SK-N-SH (cell line): ENCODE data around the gene C20orf96. TPM values are rescaled to one million over a fixed set of nuclear protein-coding genes. Genes with fewer than 3 reads are reported as not detected.

Experiments used
- CTCF ChIA-PET: fragments of 300-600, 350-600 bp; formaldehyde crosslinking; extraction: SDS; loops from one replicate; lab custom pipeline; 2021; lab: Yijun Ruan, JAX
- POLR2A ChIA-PET: fragments of 350-600 bp; sonication (Branson Sonifier 250); formaldehyde crosslinking; extraction: SDS; loops from one replicate; lab custom pipeline; 2020; ENCODE audit warnings: antibody characterized with exemption, inconsistent platforms; lab: Yijun Ruan, JAX
- DNase-seq: peaks from one replicate; pipeline ENCODE4 v3.0.0; 2012
- H2AFZ ChIP-seq: fragments of 200-600 bp; sonication (generic); 2 replicates; pipeline ENCODE4 v1.8.1; 2016; ENCODE audit warnings: antibody characterized with exemption, mild to moderate bottlenecking, low read depth
- H3F3A ChIP-seq: fragments of 200-600 bp; sonication (generic); replicated peaks from 2 replicates; pipeline ENCODE3; 2016; ENCODE audit warnings: antibody characterized with exemption, mild to moderate bottlenecking; ENCODE audit not compliant: insufficient read depth
- H3K27ac ChIP-seq, 2 experiments: fragments of 200-500 bp in 1 of 2; fragments of 200-600 bp in 1 of 2; sonication (Bioruptor generic) in 1 of 2; sonication (generic), shearing (Covaris generic) in 1 of 2; 2 replicates each; pipeline versions ENCODE4 v1.5.1 to v1.6.1; 2014 to 2016; ENCODE audit warnings: low read depth in 2 of 2, inconsistent platforms in 1 of 2, low read length in 1 of 2, mild to moderate bottlenecking in 1 of 2, mixed read lengths in 1 of 2
- H3K27me3 ChIP-seq: fragments of 200-600 bp; sonication (generic), shearing (Covaris generic); 2 replicates; pipeline ENCODE4 v1.6.1; 2016; ENCODE audit warnings: mixed run types; ENCODE audit not compliant: insufficient read depth
- H3K36me3 ChIP-seq, 2 experiments: fragments of 200-500 bp in 1 of 2; fragments of 200-600 bp in 1 of 2; sonication (Bioruptor generic) in 1 of 2; sonication (generic) in 1 of 2; replicated peaks in 1 of 2; 2 replicates each; pipeline versions ENCODE3 to v1.5.1; 2014 to 2016; ENCODE audit warnings: low read length in 1 of 2, mild to moderate bottlenecking in 1 of 2; ENCODE audit not compliant: insufficient read depth in 2 of 2, control insufficient read depth in 1 of 2
- H3K4me1 ChIP-seq, 2 experiments: fragments of 200-500 bp in 1 of 2; fragments of 200-600 bp in 1 of 2; sonication (Bioruptor generic) in 1 of 2; sonication (generic), shearing (Covaris generic) in 1 of 2; 2 replicates each; pipeline versions ENCODE4 v1.5.1 to v1.6.1; 2014 to 2016; ENCODE audit warnings: low read depth in 1 of 2, low read length in 1 of 2, mixed run types in 1 of 2; ENCODE audit not compliant: insufficient read depth in 2 of 2, control insufficient read depth in 1 of 2
- H3K4me2 ChIP-seq: fragments of 200-600 bp; sonication (generic), shearing (Covaris generic); 2 replicates; pipeline ENCODE4 v1.6.1; 2017; ENCODE audit warnings: mixed run types
- H3K4me3 ChIP-seq, 2 experiments: fragments of 200-500 bp in 1 of 2; fragments of 200-600 bp in 1 of 2; sonication (Bioruptor generic) in 1 of 2; sonication (generic), shearing (Covaris generic) in 1 of 2; 2 replicates each; pipeline versions ENCODE4 v1.5.1 to v1.8.1; 2014 to 2016; ENCODE audit warnings: low read depth in 2 of 2, inconsistent platforms in 1 of 2, low read length in 1 of 2, mild to moderate bottlenecking in 1 of 2, mixed read lengths in 1 of 2, moderate library complexity in 1 of 2
- H3K79me2 ChIP-seq: fragments of 200-600 bp; sonication (generic); 2 replicates; pipeline ENCODE4 v1.8.1; 2017; ENCODE audit warnings: mild to moderate bottlenecking; ENCODE audit not compliant: insufficient read depth
- H3K9ac ChIP-seq: fragments of 200-600 bp; sonication (generic); 2 replicates; pipeline ENCODE4 v1.6.1; 2017; ENCODE audit warnings: mixed run types
- H3K9me2 ChIP-seq: fragments of 200-600 bp; sonication (generic); 2 replicates; pipeline ENCODE4 v1.6.1; 2017; ENCODE audit warnings: mixed run types
- H3K9me3 ChIP-seq: fragments of 200-600 bp; sonication (generic); 2 replicates; pipeline ENCODE4 v1.6.1; 2017; ENCODE audit warnings: mixed run types, mild to moderate bottlenecking, moderate library complexity
- H4K20me1 ChIP-seq: fragments of 200-600 bp; sonication (generic); 2 replicates; pipeline ENCODE4 v1.6.1; 2017; ENCODE audit warnings: mild to moderate bottlenecking, mixed run types; ENCODE audit not compliant: insufficient read depth
- FOSL2 ChIP-seq: IDR thresholded peaks from 2 replicates; pipeline ENCODE4 v1.4.0; 2012; ENCODE audit warnings: low read depth, mild to moderate bottlenecking, moderate library complexity, borderline replicate concordance
- FOXJ3 ChIP-seq: sonication (generic); formaldehyde crosslinking; IDR thresholded peaks from 2 replicates; pipeline ENCODE4 v1.5.1; 2020; ENCODE audit warnings: mild to moderate bottlenecking, missing genetic modification reagents
- JUND ChIP-seq: IDR thresholded peaks from 2 replicates; pipeline ENCODE4 v1.4.0; 2012
- MAX ChIP-seq: IDR thresholded peaks from 2 replicates; pipeline ENCODE4 v1.4.0; 2012; ENCODE audit warnings: low read depth
- MXI1 ChIP-seq: IDR thresholded peaks from 2 replicates; pipeline ENCODE4 v1.6.1; 2012; ENCODE audit warnings: mild to moderate bottlenecking, low read depth, low read length, improper control_type of control experiment
- NRF1 ChIP-seq: IDR thresholded peaks from 2 replicates; pipeline ENCODE4 v1.6.1; 2012; ENCODE audit warnings: low read depth, mild to moderate bottlenecking, low read length
- RCOR1 ChIP-seq: fragments of 150-350 bp; IDR thresholded peaks from 2 replicates; pipeline ENCODE4 v1.6.1; 2017; ENCODE audit warnings: antibody characterized with exemption, low read length
- RFX5 ChIP-seq: IDR thresholded peaks from 2 replicates; pipeline ENCODE4 v1.6.1; 2012; ENCODE audit warnings: mild to moderate bottlenecking, improper control_type of control experiment, low read length
- SIN3A ChIP-seq: IDR thresholded peaks from 2 replicates; pipeline ENCODE4 v1.6.1; 2012; ENCODE audit warnings: low read depth, mild to moderate bottlenecking, low read length, moderate library complexity, borderline replicate concordance
- SMC3 ChIP-seq: IDR thresholded peaks from 2 replicates; pipeline ENCODE4 v1.6.1; 2012; ENCODE audit warnings: low read depth, low read length, improper control_type of control experiment
- TAF1 ChIP-seq: IDR thresholded peaks from 2 replicates; pipeline ENCODE4 v1.6.1; 2012; ENCODE audit warnings: low read depth, mild to moderate bottlenecking, low read length, moderate library complexity, borderline replicate concordance
- USF1 ChIP-seq: IDR thresholded peaks from 2 replicates; pipeline ENCODE4 v1.4.0; 2012; ENCODE audit warnings: low read depth, borderline replicate concordance
- USF2 ChIP-seq: fragments of 150-350 bp; IDR thresholded peaks from 2 replicates; pipeline ENCODE4 v1.6.1; 2017; ENCODE audit warnings: antibody characterized with exemption, low read length, low read depth, borderline replicate concordance
- YY1 ChIP-seq: IDR thresholded peaks from 2 replicates; pipeline ENCODE4 v1.4.0; 2012; ENCODE audit warnings: low read depth, mild to moderate bottlenecking
- ZBTB33 ChIP-seq: IDR thresholded peaks from 2 replicates; pipeline ENCODE4 v1.4.0; 2012; ENCODE audit warnings: low read depth, borderline replicate concordance
- WGBS: methylation state at CpG from one replicate; pipeline ENCODE4 v1.1.6; 2017; ENCODE audit warnings: low lambda C conversion rate; 5-methylcytosine and 5-hydroxymethylcytosine counted together
- polyA plus RNA-seq, 3 experiments: library from polyadenylated mRNA; depleted of rRNA; stranded (reverse); fragments of >200 nt; gene quantifications; 2 replicates each; pipeline ENCODE4 v1.2.3, GENCODE V29; 2012
- TF ChIP-seq, protein P1 (sequence below): IDR thresholded peaks from 2 replicates; pipeline ENCODE4 v1.6.1; 2012; ENCODE audit warnings: mild to moderate bottlenecking, low read depth, low read length, moderate library complexity
- TF ChIP-seq, protein P2 (sequence below): IDR thresholded peaks from 2 replicates; pipeline ENCODE4; 2012

Gene C20orf96
- polyA plus RNA-seq, 1 of the 3 experiments (the other 2 are of a cell fraction): 16.6 TPM

DNA sequence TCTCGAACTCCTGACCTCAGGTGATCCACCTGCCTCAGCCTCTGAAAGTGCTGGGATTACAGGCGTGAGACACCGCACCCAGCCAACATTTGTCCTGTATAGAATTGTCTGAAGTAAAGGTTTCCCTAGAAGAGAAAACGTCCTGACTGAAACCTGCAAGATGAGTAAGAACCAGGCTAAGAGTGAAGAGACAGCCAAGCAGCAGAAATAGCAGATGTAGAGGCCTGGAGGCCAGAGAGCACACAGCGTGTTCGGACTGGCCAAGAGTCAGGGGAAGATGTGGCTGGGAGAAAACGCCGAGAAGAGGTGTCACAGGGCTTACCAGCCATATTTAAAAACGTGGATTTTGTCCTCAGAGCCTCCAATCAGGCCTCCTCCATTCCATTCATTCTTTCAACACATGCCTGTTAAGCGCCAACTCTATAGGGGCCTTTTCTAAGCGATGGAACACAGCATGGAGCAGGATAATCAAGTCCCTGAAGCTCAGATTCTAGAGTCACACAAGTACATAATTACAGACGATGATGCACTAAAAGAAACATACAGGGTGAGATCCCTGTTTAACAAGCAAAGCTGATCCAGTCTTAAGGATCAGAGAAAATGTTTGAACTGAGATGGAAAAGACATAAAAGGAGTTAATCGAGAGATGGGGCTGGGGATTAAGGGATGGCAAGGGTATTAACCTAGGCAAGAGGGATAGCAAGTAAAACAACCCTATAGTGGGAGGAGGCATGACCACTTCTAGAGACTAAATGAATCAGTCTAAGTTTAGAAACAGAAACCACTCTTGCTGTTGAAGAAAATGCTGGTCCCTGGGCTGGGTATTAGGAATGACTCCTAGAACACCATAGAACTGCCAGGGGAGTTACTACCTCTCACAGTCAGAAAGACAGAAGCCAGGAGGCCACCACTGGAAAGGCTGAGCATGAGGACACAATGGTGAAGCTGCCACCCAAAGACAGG is 11.6 kb upstream of the C20orf96 start:
- CTCF ChIA-PET: interaction anchor here (0.7 kb wide), 1 partner anchor 28 kb away, joined by 3 read pairs; no protein-coding TSS in a partner anchor
- H3K4me3 ChIP-seq: no peak overlapping the region
- 93% methylated on average over 13 of the region's 13 CpGs for WGBS
- H3K9ac ChIP-seq: no peak overlapping the region
- H4K20me1 ChIP-seq: peaks cover 16% of the 10 kb centered on the region
- peaks cover 34% of the 10 kb centered on the region for H3K79me2 ChIP-seq
- no peaks in the 10 kb centered on the region for H3K9me3 ChIP-seq
- peaks cover 16% of the 10 kb centered on the region for H3F3A ChIP-seq
- H3K27me3 ChIP-seq: no peaks in the 10 kb centered on the region
- peaks cover 16 to 24% of the 10 kb centered on the region in 2 experiments for H3K4me1 ChIP-seq
- H3K36me3 ChIP-seq: peaks cover 15 to 20% of the 10 kb centered on the region in 2 experiments
- H2AFZ ChIP-seq: no peak overlapping the region
- H3K4me2 ChIP-seq: no peak overlapping the region
- no peak overlapping the region for H3K27ac ChIP-seq
- TF ChIP-seq SIN3A (no peak), MXI1 (no peak), RFX5 (no peak), MAX (no peak), RCOR1 (no peak), JUND (no peak), FOSL2 (no peak), NRF1 (no peak), USF1 (no peak), USF2 (no peak), ZBTB33 (no peak), FOXJ3 (no peak), YY1 (no peak), TAF1 (no peak), SMC3 (no peak)
- TF ChIP-seq, protein P1, sequence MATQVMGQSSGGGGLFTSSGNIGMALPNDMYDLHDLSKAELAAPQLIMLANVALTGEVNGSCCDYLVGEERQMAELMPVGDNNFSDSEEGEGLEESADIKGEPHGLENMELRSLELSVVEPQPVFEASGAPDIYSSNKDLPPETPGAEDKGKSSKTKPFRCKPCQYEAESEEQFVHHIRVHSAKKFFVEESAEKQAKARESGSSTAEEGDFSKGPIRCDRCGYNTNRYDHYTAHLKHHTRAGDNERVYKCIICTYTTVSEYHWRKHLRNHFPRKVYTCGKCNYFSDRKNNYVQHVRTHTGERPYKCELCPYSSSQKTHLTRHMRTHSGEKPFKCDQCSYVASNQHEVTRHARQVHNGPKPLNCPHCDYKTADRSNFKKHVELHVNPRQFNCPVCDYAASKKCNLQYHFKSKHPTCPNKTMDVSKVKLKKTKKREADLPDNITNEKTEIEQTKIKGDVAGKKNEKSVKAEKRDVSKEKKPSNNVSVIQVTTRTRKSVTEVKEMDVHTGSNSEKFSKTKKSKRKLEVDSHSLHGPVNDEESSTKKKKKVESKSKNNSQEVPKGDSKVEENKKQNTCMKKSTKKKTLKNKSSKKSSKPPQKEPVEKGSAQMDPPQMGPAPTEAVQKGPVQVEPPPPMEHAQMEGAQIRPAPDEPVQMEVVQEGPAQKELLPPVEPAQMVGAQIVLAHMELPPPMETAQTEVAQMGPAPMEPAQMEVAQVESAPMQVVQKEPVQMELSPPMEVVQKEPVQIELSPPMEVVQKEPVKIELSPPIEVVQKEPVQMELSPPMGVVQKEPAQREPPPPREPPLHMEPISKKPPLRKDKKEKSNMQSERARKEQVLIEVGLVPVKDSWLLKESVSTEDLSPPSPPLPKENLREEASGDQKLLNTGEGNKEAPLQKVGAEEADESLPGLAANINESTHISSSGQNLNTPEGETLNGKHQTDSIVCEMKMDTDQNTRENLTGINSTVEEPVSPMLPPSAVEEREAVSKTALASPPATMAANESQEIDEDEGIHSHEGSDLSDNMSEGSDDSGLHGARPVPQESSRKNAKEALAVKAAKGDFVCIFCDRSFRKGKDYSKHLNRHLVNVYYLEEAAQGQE: no peak
- TF ChIP-seq, protein P2, sequence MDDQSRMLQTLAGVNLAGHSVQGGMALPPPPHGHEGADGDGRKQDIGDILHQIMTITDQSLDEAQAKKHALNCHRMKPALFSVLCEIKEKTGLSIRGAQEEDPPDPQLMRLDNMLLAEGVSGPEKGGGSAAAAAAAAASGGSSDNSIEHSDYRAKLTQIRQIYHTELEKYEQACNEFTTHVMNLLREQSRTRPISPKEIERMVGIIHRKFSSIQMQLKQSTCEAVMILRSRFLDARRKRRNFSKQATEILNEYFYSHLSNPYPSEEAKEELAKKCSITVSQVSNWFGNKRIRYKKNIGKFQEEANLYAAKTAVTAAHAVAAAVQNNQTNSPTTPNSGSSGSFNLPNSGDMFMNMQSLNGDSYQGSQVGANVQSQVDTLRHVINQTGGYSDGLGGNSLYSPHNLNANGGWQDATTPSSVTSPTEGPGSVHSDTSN: no peak
- H3K9me2 ChIP-seq: no peaks in the 10 kb centered on the region
- DNase-seq: no peak
- POLR2A ChIA-PET: no interaction called here
